GM23248 (cell line): Measurements from ENCODE around the gene TNFRSF1A.

ENCODE experiments used
- EZH2 ChIP-seq: fragments of 200-600 bp; sonication (generic); IDR thresholded peaks from 2 replicates; pipeline ENCODE4 v1.6.1; 2018; ENCODE audit warnings: antibody characterized with exemption, mild to moderate bottlenecking; ENCODE audit not compliant: insufficient read depth, poor library complexity, severe bottlenecking
- EZH2phosphoT487 ChIP-seq: fragments of 200-600 bp; sonication (generic); IDR thresholded peaks from 2 replicates; pipeline ENCODE4 v1.6.1; 2018; ENCODE audit warnings: antibody characterized with exemption, moderate library complexity, mild to moderate bottlenecking, low read depth; ENCODE audit not compliant: insufficient read depth

- TF ChIP-seq EZH2, result no peak
- no peak for TF ChIP-seq EZH2phosphoT487
Measured at GRCh38 chr12:6382982-6383381, 41.1 kb upstream of the TNFRSF1A start.
